PC-9 (cell line): ENCODE measurements around the gene EVL. TPM values are rescaled to one million over a fixed set of nuclear protein-coding genes. Genes with fewer than 3 reads are reported as not detected.

Experiments
- BruUV-seq: library from RNA; stranded (reverse); fragments of 400-500 nt; replicated peaks from 2 replicates; lab custom pipeline; 2021; lab: Mats Ljungman, UMichigan
- CTCF ChIA-PET: fragments of 300-600 bp; sonication (Branson Sonifier 250); formaldehyde crosslinking; loops from one replicate; lab custom pipeline; 2022; ENCODE audit warnings: antibody characterized with exemption; lab: Charles Lee
- POLR2A ChIA-PET: fragments of 300-600 bp; sonication (Branson Sonifier 250); formaldehyde crosslinking; loops from one replicate; lab custom pipeline; 2022; ENCODE audit warnings: antibody characterized with exemption; ENCODE audit not compliant: unreplicated experiment; lab: Charles Lee
- DNase-seq, 2 experiments: peaks; one replicate each; pipeline versions ENCODE4 v3.0.0 to v3.0.0-alpha.2; 2015 to 2022; ENCODE audit warnings: mixed read lengths in 1 of 2
- H2AFZ ChIP-seq: fragments of 200-600 bp; sonication (generic); 2 replicates; pipeline ENCODE4 v1.8.1; 2017; ENCODE audit warnings: antibody characterized with exemption
- H3F3A ChIP-seq: fragments of 200-600 bp; sonication (generic); 2 replicates; pipeline ENCODE4 v1.8.1; 2017; ENCODE audit warnings: antibody characterized with exemption, mild to moderate bottlenecking, low read depth; ENCODE audit not compliant: insufficient read depth
- H3K27ac ChIP-seq: fragments of 200-600 bp; sonication (generic); 2 replicates; pipeline ENCODE4 v1.6.1; 2016; ENCODE audit warnings: mixed run types
- H3K27me3 ChIP-seq: fragments of 200-600 bp; sonication (generic); 2 replicates; pipeline ENCODE4 v1.6.1; 2016; ENCODE audit warnings: low read depth, mixed run types; ENCODE audit not compliant: insufficient read depth
- H3K36me3 ChIP-seq: fragments of 200-600 bp; sonication (generic); 2 replicates; pipeline ENCODE4 v1.6.1; 2016; ENCODE audit warnings: low read depth, mixed run types
- H3K4me1 ChIP-seq: fragments of 200-600 bp; sonication (generic); replicated peaks from 2 replicates; pipeline ENCODE4 v1.6.1; 2016; ENCODE audit warnings: mixed run types; ENCODE audit not compliant: insufficient read depth
- H3K4me2 ChIP-seq: fragments of 200-600 bp; sonication (generic); 2 replicates; pipeline ENCODE4 v1.6.1; 2017; ENCODE audit warnings: mixed run types
- H3K4me3 ChIP-seq: fragments of 200-600 bp; sonication (generic); 2 replicates; pipeline ENCODE4 v1.6.1; 2016; ENCODE audit warnings: mixed run types
- H3K79me2 ChIP-seq: fragments of 200-600 bp; sonication (generic); 2 replicates; pipeline ENCODE4 v1.6.1; 2017; ENCODE audit warnings: low read depth, mixed run types
- H3K9me2 ChIP-seq: fragments of 200-600 bp; sonication (generic); 2 replicates; pipeline ENCODE4 v1.8.1; 2017; ENCODE audit warnings: mild to moderate bottlenecking; ENCODE audit not compliant: insufficient read depth
- H3K9me3 ChIP-seq: fragments of 200-600 bp; sonication (generic); 2 replicates; pipeline ENCODE4 v1.8.1; 2016; ENCODE audit warnings: low read depth; ENCODE audit not compliant: insufficient read depth
- H4K20me1 ChIP-seq: fragments of 200-600 bp; sonication (generic); 2 replicates; pipeline ENCODE4 v1.8.1; 2017; ENCODE audit not compliant: insufficient read depth
- EZH2 ChIP-seq: fragments of 200-600 bp; sonication (generic); IDR thresholded peaks from 2 replicates; pipeline ENCODE4 v1.8.0; 2017; ENCODE audit warnings: antibody characterized with exemption, low read depth
- intact Hi-C: fragments of 100-400 bp; cut with micrococcal nuclease; formaldehyde crosslinking; loops from one replicate; pipeline ENCODE4 v1.10.0; 2022; ENCODE audit not compliant: unreplicated experiment
- total RNA-seq: library from RNA; stranded (reverse); gene quantifications from 2 replicates; pipeline ENCODE4 v1.2.3, GENCODE V29; 2021
- TF ChIP-seq, protein P1 (sequence below): fragments of 200-600 bp; sonication (generic); conservative IDR thresholded peaks from 2 replicates; pipeline ENCODE4 v1.6.1; 2017; ENCODE audit warnings: mixed run types, antibody characterized with exemption, mild to moderate bottlenecking, moderate library complexity

EVL gene
- total RNA-seq, 1 experiment from 2014 or later: 5.9 TPM

DNA sequence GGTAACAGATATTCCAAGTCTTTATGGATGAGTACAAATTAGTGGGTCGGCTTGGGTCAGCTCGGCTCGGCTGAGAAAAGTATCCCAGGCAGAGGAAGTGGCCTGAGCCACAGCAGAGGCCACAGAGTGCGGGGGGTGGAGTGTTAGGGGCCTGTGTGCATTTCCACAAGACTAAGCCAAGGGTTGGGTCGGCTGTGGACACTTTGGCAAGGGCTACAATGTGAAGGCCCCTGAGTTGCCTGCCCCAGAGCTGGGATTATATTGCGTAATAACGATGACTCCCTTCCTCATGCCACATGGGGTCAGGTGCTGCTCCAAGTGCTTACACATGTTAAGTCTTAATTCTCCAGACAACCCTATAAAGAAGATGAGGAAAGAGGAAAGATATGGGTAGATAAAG, 11.4 kb downstream of the EVL start:
- no peaks in the 10 kb centered on the region for H4K20me1 ChIP-seq

DNA sequence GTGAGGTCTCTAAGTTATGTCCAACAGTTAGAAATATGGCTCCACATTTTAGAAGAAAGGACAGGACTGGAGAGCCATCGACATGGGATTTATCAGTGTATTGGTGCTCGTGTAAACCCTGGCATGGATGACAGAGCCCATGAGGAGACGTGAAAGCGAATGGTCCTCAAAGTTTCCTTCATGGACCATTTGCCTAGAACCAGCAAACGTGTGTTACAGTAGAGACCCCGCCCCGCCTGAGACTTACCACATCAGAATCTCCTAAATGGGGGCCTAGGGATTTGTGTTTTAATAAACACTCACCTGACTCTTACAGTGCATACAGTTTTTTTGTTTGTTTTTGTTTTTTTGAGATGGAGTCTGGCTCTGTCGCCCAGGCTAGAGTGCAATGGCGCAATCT, 12.2 kb downstream of the EVL start:
- Histone ChIP-seq H3K4me1 (peaks cover 7% of the 10 kb centered on the region), H3K9me3 (no peaks in the 10 kb centered on the region), H3K4me2 (no peak overlapping the region), H2AFZ (no peak overlapping the region), H3K4me3 (no peak overlapping the region), H3K9me2 (no peaks in the 10 kb centered on the region), H3K36me3 (no peaks in the 10 kb centered on the region), H3F3A (no peaks in the 10 kb centered on the region), H3K79me2 (no peaks in the 10 kb centered on the region), H3K27ac (no peak overlapping the region), H3K27me3 (no peaks in the 10 kb centered on the region), H4K20me1 (no peaks in the 10 kb centered on the region)
- ChIA-PET POLR2A (no interaction called here), CTCF (no interaction called here)
- intact Hi-C loops: loop anchor here (10.0 kb wide), 1 partner anchor 297 kb away; the partner anchor contains the start of gene WDR25
- no peak for TF ChIP-seq EZH2
- TF ChIP-seq, protein P1, sequence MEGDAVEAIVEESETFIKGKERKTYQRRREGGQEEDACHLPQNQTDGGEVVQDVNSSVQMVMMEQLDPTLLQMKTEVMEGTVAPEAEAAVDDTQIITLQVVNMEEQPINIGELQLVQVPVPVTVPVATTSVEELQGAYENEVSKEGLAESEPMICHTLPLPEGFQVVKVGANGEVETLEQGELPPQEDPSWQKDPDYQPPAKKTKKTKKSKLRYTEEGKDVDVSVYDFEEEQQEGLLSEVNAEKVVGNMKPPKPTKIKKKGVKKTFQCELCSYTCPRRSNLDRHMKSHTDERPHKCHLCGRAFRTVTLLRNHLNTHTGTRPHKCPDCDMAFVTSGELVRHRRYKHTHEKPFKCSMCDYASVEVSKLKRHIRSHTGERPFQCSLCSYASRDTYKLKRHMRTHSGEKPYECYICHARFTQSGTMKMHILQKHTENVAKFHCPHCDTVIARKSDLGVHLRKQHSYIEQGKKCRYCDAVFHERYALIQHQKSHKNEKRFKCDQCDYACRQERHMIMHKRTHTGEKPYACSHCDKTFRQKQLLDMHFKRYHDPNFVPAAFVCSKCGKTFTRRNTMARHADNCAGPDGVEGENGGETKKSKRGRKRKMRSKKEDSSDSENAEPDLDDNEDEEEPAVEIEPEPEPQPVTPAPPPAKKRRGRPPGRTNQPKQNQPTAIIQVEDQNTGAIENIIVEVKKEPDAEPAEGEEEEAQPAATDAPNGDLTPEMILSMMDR: no peak
- no peak for DNase-seq
- no TSS peak for BruUV-seq

More for the DNA sequence above, 11.4 kb downstream of the EVL start:
- no peaks in the 10 kb centered on the region for H3K9me3 ChIP-seq
- ChIA-PET POLR2A (no interaction called here), CTCF (no interaction called here)
- H3K4me2 ChIP-seq: no peak overlapping the region
- no peak overlapping the region for H2AFZ ChIP-seq
- no peaks in the 10 kb centered on the region for H3K27me3 ChIP-seq
- intact Hi-C loops: loop anchor here (10.0 kb wide), 1 partner anchor 298 kb away; the partner anchor contains the start of gene WDR25
- no peaks in the 10 kb centered on the region for H3K79me2 ChIP-seq
- BruUV-seq: no TSS peak
- H3F3A ChIP-seq: no peaks in the 10 kb centered on the region
- DNase-seq: no peak
- no peaks in the 10 kb centered on the region for H3K9me2 ChIP-seq
- H3K27ac ChIP-seq: no peak overlapping the region
- no peak for TF ChIP-seq EZH2
- TF ChIP-seq, protein P1: no peak
- H3K4me3 ChIP-seq: no peak overlapping the region
- no peaks in the 10 kb centered on the region for H3K36me3 ChIP-seq
- peaks cover 10% of the 10 kb centered on the region for H3K4me1 ChIP-seq

DNA sequence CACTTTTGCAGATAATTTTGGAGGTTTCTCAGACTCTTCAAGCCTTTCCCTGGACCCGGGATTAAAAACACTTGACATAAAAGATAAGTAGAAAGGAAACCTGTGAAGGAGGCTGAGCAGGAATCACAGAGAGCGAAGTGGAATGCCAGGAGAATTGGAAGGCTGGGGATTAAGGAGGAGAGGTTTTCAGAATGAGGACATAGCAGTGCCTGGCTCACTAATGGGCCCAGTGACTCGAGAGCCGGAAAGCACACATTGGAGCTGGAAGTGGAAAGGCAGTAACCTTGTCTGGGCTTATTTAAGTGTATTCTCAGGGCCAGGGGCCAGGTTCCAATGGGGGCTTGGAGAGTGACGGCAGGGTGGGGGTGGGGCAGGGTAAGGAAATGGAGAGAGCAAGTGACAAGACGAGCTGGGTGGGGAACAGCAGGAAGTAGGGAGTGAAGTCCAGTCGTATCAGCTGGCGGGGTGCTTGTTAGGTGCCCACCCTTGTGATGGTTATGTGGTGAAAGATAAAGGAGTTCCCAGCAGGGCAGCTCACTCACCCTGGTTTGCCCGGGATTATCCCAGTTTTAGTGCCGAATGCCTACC, 13.1 kb downstream of the EVL start:
- H3K4me2 ChIP-seq: no peak overlapping the region
- no peaks in the 10 kb centered on the region for H3K27me3 ChIP-seq
- no peaks in the 10 kb centered on the region for H4K20me1 ChIP-seq
- no peak for DNase-seq
- POLR2A ChIA-PET: no interaction called here
- intact Hi-C loops: loop anchor here (10.0 kb wide), 1 partner anchor 296 kb away; the partner anchor contains the start of gene WDR25
- H2AFZ ChIP-seq: no peak overlapping the region
- H3F3A ChIP-seq: no peaks in the 10 kb centered on the region
- H3K9me2 ChIP-seq: no peaks in the 10 kb centered on the region
- H3K4me3 ChIP-seq: no peak overlapping the region
- no peaks in the 10 kb centered on the region for H3K79me2 ChIP-seq
- CTCF ChIA-PET: no interaction called here
- H3K36me3 ChIP-seq: no peaks in the 10 kb centered on the region
- H3K4me1 ChIP-seq: no peaks in the 10 kb centered on the region; the same call in none of the 2 replicates
- H3K9me3 ChIP-seq: no peaks in the 10 kb centered on the region
- no peak for TF ChIP-seq EZH2
- TF ChIP-seq, protein P1: no peak
- H3K27ac ChIP-seq: no peak overlapping the region
- BruUV-seq: no TSS peak
